DMS79 treated with DMSO at 0.1 percent for 48 hours (cell line): Measurements from ENCODE around the gene ATG12.

Experiments used
- DNase-seq: peaks from one replicate; lab custom pipeline; 2025; lab: John Stamatoyannopoulos, UW

The ATG12 gene

DNA sequence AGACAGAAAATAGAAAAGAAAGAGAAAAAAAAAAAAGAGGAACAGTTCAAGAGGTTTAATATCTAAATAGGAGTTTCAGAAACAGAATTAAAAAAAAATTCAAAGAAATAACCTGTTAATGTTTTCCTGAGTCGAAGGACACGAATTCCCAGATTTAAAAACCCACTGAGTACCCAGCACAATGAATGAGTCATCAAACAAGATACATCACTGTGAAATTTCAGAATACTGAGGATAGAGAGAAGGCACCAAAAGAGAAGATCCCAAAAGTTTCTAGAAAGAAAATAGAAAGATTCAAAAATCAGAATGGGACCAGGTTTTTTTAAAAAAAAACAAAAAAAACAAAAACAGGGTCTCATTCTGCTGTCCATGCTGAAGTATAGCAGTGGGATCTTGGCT is 33.7 kb downstream of the ATG12 start:
- no peak for DNase-seq

DNA sequence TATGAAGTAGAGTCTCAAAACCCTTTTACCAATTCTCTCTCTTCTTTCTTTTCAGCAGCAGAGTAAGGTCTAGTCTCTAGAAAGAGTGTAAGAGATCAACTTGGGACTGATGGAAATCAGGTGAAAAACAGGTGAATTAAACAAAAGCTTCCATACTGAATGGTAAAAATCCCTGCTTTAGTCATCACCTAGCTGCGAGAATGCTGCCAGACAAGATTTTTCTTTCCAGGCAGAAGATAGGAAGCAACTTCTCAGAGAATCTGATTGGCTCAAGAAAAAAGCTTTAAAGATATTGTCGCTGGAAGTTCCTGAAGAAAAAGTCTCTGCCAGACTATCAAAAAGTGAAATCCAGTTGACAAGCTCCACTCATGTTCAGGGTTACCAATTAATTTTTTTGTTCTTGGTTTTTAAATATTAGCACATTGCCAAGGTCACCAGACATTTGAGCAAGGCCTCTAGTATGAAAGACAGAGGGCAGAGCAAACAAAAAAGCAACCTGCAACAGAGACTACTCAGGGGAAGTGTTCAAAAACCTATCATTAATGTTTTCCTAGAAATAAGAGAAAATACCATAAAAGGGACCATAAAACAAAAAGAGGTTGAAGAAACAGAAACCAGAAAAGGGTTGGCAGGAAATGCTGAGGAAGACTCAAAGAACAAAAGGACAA is 34.2 kb downstream of the ATG12 start:
- DNase-seq, result no peak

DNA sequence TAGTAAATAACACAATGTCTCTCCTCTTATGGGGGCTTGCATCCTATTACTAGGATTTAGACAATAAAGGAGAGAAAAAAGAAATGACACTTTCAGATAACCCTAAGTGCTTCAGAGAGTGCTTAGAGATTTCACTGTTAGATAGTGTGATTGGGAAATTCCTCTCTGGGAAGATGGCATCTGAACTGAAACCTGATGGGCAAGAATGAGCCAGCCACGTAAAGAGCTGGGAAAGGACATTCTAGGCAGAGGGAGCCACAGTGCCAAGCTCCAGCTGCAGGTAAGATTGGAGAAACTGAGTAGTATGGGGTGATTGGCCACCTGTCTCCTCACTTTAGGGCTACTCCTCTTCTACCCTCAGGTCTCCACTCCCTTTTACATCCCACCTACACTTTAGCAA is 39.4 kb downstream of the ATG12 start:
- DNase-seq, result no peak

DNA sequence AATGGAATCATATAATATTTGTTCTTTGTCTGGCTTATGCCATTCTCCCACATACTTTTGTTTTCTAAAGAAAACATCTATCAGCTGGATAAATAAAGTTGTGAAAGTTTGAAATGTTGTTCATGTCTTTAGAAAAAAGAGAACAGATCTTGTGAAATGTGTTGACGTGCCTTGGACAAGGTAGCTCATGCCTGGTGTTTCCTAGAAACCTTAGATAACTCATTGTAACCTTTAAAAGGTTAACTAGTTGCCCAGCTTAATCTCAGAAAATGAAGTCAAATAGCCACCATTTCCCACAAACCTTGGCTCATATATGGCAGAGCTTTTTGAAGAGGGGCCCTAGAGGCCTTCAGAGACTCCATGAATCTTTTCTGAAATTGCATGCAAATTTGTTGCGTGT is 40.2 kb downstream of the ATG12 start:
- DNase-seq, result no peak

- no peak for DNase-seq
Observed at GRCh38 chr5:115800108-115800507, 41.3 kb downstream of the ATG12 start.

DNA sequence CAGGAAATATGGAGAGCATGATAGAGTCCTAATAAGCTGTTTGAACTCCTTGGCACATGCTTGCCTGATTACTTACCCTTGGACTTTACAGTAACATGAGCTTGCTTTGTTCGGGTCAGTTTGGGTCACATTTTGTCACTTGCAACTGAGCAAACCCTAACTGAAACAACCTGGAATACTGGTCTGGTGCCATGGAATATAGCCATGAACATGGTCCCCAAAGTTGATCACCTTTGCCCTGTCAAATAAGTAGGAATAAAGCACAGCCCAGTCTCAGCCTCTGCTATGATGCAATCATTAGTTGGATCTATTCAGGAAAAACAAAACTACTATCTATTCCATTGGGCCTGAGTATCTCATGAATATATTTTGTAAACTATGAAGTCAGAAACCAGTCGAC is 43.1 kb downstream of the ATG12 start:
- DNase-seq, result no peak

DNA sequence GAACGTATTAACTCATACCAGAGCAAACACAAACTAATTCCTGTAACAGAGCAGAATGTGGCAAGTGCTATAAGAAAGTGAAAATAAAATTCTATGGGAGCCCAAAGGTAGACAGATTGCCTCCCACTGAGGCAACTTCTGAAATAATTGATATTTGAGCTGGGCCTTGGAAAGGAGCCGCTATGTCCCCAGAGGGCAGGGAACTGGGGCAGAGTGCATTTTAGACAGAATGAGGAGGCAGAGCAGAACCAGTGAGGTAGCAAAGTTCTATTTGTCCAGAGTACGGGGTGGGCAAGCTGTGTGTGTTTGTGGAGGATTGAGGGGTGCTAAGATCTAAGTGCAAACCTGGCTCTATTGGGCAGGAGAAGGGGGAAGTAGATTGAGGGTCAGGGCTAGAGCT is 44.7 kb downstream of the ATG12 start:
- no peak for DNase-seq

DNA sequence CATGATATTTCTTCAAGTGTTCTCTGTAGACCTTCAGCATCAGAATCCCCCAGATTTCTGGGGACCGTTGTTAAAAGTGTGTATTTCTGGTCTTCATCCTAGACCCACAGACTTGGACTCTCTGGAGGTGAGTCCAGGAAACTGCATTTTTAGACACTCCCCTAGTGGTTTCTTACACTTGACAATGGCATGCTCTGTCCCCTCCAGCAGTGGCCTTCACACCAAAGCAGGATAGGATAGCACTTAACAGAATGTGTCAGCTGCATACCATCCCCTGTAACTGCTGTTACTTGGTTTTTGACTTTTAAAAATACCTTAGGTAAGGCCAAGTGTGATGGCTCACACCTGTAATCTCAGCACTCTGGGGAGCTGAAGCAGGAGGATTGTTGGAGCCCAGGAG is 45.7 kb downstream of the ATG12 start:
- no peak for DNase-seq

DNA sequence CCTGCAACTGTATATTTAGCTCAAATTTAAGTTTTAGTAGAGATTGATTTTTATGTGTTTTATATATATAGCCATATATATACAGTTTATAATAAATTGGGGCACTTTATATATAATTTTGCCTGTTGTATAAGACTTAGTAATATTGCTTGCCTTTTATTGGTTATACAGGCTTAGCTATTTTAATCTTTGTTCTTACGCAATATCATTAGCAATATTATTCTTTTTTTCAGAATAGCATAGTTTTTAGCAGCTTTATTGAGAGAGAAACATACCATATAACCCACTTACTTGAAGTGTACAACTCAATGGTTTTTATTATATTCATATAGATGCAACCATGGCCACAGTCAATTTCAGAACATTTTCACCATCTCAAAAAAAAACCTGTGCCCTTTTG is 52.9 kb downstream of the ATG12 start:
- no peak for DNase-seq

- DNase-seq, result no peak
Observed at GRCh38 chr5:115787426-115787825, 53.9 kb downstream of the ATG12 start.

GRCh38 chr5:115785381-115786065 is 55.8 kb downstream of the ATG12 start:
- no peak for DNase-seq

DNA sequence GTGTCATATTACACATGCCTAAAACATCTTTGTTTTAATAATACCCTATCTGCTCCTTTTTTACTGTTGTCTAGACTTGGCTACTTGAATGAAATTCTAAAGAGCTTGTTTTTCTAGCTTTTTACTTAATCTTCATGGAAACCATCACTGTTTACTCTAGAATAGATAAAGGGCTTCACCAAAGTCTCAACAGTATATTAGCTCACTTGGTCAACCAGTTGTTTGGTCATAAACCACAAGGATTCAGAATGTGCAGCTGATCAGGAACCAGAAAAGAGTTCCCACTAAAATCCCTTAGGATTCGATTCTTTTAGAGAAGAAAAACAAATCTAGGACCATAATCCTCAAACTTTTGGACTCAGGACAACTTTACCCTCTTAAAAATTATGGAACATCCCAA is 62.9 kb downstream of the ATG12 start:
- no peak for DNase-seq
